ENCODE data around the gene RREB1.

DNA sequence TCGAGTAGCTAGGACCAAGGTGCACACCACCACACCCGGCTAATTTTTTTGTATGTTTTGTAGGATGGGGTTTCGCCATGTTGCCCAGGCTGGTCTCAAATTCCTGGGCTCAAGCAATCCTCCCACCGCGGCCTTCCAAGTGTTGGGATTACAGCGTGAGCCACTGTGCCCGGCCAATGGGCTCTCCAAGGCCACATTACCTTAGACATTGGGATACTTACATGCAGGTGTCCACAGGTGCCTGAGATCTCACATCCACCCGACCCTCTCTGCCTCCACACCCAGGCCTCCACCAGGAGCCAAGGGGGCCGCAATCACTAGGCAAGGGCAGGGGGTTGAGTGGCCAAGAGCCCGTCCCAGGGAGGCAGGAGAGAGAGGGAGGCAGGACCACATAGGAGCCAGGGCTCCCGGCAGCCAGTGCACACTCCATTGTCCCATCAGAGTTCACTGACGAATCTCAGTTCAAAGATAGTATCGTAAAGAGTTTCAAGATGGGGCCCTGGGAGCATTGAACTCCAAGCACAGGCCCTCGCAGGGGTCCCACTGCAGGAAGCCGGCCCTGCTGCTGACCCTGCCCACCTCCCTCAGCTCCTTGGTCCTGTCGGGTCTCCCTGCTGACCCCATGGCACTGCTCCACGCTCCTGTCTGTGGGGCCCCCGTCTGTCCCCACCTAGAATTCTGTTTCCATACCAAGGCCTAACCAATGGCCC is 149.9 kb downstream of the RREB1 start:
- TF ChIP-seq CTCF (tag by site-specific recombination; IDR thresholded peaks at IDR 0.05) (no peak), ZNF146 (tag by site-specific recombination; IDR thresholded peaks at IDR 0.05) (no peak), ZNF175 (tag by site-specific recombination; IDR thresholded peaks at IDR 0.05) (no peak), ZNF350 (tag by site-specific recombination; IDR thresholded peaks at IDR 0.05) (no peak), MYNN (tag by site-specific recombination; IDR thresholded peaks at IDR 0.05; ENCODE audit: borderline replicate concordance) (no peak), ZNF248 (tag by site-specific recombination; IDR thresholded peaks at IDR 0.05) (no peak), ZNF23 (tag by site-specific recombination; IDR thresholded peaks at IDR 0.05; ENCODE audit: borderline replicate concordance) (no peak), ZNF513 (tag by site-specific recombination; IDR thresholded peaks at IDR 0.05) (no peak), ZNF302 (tag by site-specific recombination; IDR thresholded peaks at IDR 0.05; ENCODE audit: low read depth) (no peak)
